UCSD-AML1 (cell line): ENCODE results near the gene PPIB.
"Not testable (repeated sequence)": the region's sequence is repeated elsewhere in the genome, so short reads cannot be mapped to it uniquely, and the experiment has no call there.

ENCODE experiments used
- DNase-seq: peaks from one replicate; lab custom pipeline; 2025; ENCODE audit not compliant: unreplicated experiment; lab: John Stamatoyannopoulos, UW

PPIB gene

GRCh38 chr15:64110950-64111678 is 51.7 kb downstream of the PPIB start:
- no peak for DNase-seq

GRCh38 chr15:64110108-64110701 is 52.6 kb downstream of the PPIB start:
- not testable (repeated sequence) for DNase-seq

- DNase-seq, result no peak
These were observed 55.5 kb downstream of the PPIB start for GRCh38 chr15:64107337-64107736.
